Retinal pigment epithelial cell (primary cell): ENCODE measurements around the gene EDNRB.
"Not testable (repeated sequence)": the region's sequence is repeated elsewhere in the genome, so short reads cannot be mapped to it uniquely, and the experiment has no call there.

Source experiments
- DNase-seq: peaks from one replicate; pipeline ENCODE4 v3.0.0-alpha.2; 2010; ENCODE audit warnings: low read depth
- H3K4me3 ChIP-seq: 2 replicates; pipeline ENCODE4 v1.5.1; 2011; ENCODE audit warnings: mild to moderate bottlenecking, low read length, control low read depth, moderate library complexity
- TF ChIP-seq, protein P1 (sequence below): conservative IDR thresholded peaks from 2 replicates; pipeline ENCODE4 v1.5.1; 2011; ENCODE audit warnings: low read depth, low read length, control low read depth, inconsistent platforms

The EDNRB gene

DNA sequence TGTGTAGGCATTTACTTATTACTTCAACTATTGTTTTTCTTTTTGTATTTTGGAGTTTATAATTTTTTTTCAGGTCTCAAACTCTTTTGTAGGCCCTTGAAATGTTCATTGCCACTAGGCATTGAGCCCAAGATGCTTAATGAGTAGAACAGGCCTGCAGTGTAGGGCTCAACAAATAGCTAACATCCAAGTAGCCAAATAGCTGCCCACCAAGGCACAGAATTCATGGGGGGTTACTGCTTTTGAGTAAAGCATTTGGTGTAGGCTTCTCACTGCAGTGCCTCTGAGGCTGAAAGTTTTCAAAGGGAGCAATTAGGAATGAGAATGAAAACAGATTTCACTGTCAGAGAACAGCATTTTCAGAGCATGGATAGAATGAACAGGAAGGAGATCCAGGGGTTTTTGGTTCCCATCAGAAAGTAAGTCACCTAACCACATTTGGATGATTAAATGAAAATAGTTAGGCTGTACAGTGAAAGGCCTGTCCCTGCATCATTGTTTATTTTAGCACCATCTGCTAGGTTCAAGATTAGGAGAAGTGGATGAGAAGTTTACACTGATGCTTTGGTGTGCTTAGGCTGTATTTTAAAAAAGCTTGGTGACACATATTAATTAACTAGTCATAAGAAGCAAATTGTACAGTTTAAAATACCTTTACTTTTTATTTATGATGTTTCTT is 61.0 kb downstream of the EDNRB start:
- H3K4me3 ChIP-seq, result no peak overlapping the region
- TF ChIP-seq, protein P1, sequence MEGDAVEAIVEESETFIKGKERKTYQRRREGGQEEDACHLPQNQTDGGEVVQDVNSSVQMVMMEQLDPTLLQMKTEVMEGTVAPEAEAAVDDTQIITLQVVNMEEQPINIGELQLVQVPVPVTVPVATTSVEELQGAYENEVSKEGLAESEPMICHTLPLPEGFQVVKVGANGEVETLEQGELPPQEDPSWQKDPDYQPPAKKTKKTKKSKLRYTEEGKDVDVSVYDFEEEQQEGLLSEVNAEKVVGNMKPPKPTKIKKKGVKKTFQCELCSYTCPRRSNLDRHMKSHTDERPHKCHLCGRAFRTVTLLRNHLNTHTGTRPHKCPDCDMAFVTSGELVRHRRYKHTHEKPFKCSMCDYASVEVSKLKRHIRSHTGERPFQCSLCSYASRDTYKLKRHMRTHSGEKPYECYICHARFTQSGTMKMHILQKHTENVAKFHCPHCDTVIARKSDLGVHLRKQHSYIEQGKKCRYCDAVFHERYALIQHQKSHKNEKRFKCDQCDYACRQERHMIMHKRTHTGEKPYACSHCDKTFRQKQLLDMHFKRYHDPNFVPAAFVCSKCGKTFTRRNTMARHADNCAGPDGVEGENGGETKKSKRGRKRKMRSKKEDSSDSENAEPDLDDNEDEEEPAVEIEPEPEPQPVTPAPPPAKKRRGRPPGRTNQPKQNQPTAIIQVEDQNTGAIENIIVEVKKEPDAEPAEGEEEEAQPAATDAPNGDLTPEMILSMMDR, result no peak

DNA sequence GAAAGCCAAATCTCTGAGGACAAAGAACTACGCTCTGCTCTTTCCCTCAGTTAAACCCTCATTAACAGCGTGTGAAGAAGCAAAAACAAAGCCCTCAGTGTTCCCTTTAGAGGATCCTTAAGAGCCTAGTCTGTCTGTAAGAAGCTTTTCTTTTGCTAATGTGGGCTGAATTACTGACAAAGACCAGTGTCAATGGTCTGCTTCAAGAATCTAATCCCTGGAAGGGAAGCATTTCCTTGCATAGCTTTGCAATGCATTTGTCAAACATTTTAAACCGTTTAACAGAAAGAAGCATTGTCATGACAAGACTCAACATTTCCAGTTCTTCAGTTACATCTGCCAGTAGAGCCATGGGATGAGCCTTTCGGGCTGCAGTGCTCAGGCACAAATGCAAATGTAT is 64.9 kb downstream of the EDNRB start:
- TF ChIP-seq, protein P1, result no peak
- no peak overlapping the region for H3K4me3 ChIP-seq
- DNase-seq, result peak; percentile 86

More for the DNA sequence above, 61.0 kb downstream of the EDNRB start:
- no peak for DNase-seq

DNA sequence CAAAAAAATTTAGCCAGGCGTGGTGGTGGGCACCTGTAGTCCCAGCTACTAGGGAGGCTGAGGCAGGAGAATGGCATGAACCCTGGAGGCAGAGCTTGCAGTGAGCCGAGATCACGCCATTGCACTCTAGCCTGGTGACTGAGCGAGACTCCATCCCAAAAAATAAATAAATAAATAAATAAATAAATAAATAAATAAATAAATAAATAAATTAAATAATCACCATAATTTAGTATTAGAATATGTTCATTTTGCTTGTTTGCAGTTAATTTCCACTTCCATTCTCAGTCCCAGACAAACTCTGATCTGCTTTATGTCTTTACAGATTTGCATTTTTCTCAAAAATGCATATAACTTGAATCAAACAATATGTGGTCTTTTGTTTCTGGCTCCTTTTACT is 70.6 kb downstream of the EDNRB start:
- not testable (repeated sequence) for H3K4me3 ChIP-seq, DNase-seq

DNA sequence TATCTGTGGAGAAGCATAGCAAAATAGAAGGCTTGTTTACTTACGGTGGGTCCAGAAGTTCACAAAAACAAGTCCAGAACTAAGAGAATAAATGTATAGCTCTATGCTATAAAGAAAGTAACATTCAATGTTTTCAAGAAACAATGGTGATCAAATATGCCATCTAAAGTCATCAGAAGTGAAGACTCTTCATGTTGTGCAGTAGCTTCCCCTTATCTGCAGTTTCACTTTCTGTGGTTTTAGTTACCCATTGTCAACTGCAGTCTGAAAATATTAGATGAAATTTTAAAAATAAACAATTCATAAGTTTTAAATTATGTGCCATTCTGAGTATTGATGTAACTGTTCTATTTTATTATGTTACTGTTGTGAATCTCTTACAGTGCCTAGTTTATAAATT is 72.5 kb downstream of the EDNRB start:
- TF ChIP-seq, protein P1, result no peak
- DNase-seq, result no peak
- H3K4me3 ChIP-seq, result no peak overlapping the region
